ENCODE measurements around the gene NPAT. TPM values are rescaled to one million over a fixed set of nuclear protein-coding genes. Genes with fewer than 3 reads are reported as not detected.
A peak's percentile ranks its signal among the peaks of the same experiment; 100 is the strongest.

The NPAT gene
- total and polyA plus RNA-seq, 9 of the 15 experiments (the other 6 are each of a cell fraction or from before 2014, with no cell fraction given), result 8.8 to 30.0 (median 22.1) TPM

GRCh38 chr11:108121274-108122155 is 100.9 kb downstream of the NPAT start, which contains the start of gene ACAT1 (continued):
- TF ChIP-seq, protein P1, sequence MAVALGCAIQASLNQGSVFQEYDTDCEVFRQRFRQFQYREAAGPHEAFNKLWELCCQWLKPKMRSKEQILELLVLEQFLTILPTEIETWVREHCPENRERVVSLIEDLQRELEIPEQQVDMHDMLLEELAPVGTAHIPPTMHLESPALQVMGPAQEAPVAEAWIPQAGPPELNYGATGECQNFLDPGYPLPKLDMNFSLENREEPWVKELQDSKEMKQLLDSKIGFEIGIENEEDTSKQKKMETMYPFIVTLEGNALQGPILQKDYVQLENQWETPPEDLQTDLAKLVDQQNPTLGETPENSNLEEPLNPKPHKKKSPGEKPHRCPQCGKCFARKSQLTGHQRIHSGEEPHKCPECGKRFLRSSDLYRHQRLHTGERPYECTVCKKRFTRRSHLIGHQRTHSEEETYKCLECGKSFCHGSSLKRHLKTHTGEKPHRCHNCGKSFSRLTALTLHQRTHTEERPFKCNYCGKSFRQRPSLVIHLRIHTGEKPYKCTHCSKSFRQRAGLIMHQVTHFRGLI (CRISPR knock-in tag; IDR thresholded peaks at IDR 0.05), result no peak
- peak; percentile 86 for TF ChIP-seq EP400 (IDR thresholded peaks at IDR 0.05)
- TF ChIP-seq ZNF668 (CRISPR knock-in tag; IDR thresholded peaks at IDR 0.05), result no peak
- TF ChIP-seq CBFA2T2 (conservative IDR thresholded peaks at IDR 0.05), result 0 out of 2 replicates have a peak, but pooled peaks have one; percentile 9
- TF ChIP-seq TCF7L2 (IDR thresholded peaks at IDR 0.05; ENCODE audit: low read depth, low read length), result no peak
- no peak for TF ChIP-seq NFE2L1 (tag; IDR thresholded peaks at IDR 0.05; ENCODE audit: borderline replicate concordance, low read depth)
- 0 out of 2 replicates have a peak, but pooled peaks have one; percentile 5 for TF ChIP-seq NCOR1 (IDR thresholded peaks at IDR 0.05)
- no peak for TF ChIP-seq ZNF507 (tag; conservative IDR thresholded peaks at IDR 0.05)
- TF ChIP-seq TAF9B (IDR thresholded peaks at IDR 0.05; ENCODE audit: partially characterized antibody), result peak; percentile 40
- no peak for TF ChIP-seq ATF3 (IDR thresholded peaks at IDR 0.05)
- peak; percentile 65; the same call in 1 of the 2 replicates for TF ChIP-seq ATF3 (CRISPR knock-in tag; conservative IDR thresholded peaks at IDR 0.05)
- TF ChIP-seq ZNF398 (CRISPR knock-in tag; IDR thresholded peaks at IDR 0.05), result no peak
- TF ChIP-seq TEAD2 (tag; IDR thresholded peaks at IDR 0.05), result no peak
- TF ChIP-seq ZBTB9 (CRISPR knock-in tag; IDR thresholded peaks at IDR 0.05), result no peak
- no peak for TF ChIP-seq SRSF9 (IDR thresholded peaks at IDR 0.05; ENCODE audit: borderline replicate concordance, low read depth, low read length)
- no peak for TF ChIP-seq ZBTB43 (CRISPR knock-in tag; IDR thresholded peaks at IDR 0.05)
- no peak for TF ChIP-seq ZNF695 (CRISPR knock-in tag; IDR thresholded peaks at IDR 0.05)
- TF ChIP-seq, protein P2, sequence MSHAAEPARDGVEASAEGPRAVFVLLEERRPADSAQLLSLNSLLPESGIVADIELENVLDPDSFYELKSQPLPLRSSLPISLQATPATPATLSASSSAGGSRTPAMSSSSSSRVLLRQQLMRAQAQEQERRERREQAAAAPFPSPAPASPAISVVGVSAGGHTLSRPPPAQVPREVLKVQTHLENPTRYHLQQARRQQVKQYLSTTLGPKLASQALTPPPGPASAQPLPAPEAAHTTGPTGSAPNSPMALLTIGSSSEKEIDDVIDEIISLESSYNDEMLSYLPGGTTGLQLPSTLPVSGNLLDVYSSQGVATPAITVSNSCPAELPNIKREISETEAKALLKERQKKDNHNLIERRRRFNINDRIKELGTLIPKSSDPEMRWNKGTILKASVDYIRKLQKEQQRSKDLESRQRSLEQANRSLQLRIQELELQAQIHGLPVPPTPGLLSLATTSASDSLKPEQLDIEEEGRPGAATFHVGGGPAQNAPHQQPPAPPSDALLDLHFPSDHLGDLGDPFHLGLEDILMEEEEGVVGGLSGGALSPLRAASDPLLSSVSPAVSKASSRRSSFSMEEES (CRISPR knock-in tag; IDR thresholded peaks at IDR 0.05), result no peak

All from K562 (cell line).